NCI-H1436 (cell line): Measurements from ENCODE around the gene ZCCHC13.
"Not testable (repeated sequence)": the region's sequence is repeated elsewhere in the genome, so short reads cannot be mapped to it uniquely, and the experiment has no call there.

Source experiments
- DNase-seq: peaks from one replicate; lab custom pipeline; 2025; lab: John Stamatoyannopoulos, UW

Gene ZCCHC13

DNA sequence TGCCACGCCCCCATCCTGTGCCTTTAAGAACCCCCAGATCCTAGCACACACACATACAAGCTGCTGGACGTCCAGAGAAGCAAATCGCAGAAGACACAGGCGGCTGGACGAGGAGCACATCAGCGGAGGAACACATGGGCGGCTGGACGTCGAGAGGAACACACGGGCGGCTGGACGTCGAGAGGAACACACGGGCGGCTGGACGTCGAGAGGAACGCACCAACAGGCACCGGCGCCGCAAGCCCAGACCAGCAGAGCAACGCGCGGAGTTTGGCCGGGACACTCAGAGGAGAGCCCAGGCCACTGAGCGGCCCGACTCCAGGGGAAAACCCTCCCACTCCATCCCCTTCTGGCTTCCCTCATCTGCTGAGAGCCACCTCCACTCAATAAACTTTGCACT, 17.2 kb downstream of the ZCCHC13 start:
- DNase-seq = no peak

- DNase-seq = peak; percentile 16
Observed at GRCh38 chrX:74324131-74324530, 20.2 kb downstream of the ZCCHC13 start.

- peak; percentile 78 for DNase-seq
Observed at GRCh38 chrX:74325130-74326059, 21.4 kb downstream of the ZCCHC13 start.

- no peak for DNase-seq
Observed at GRCh38 chrX:74338852-74339251, 34.9 kb downstream of the ZCCHC13 start.

- DNase-seq = no peak
Observed at GRCh38 chrX:74340051-74340450, 36.1 kb downstream of the ZCCHC13 start.

DNA sequence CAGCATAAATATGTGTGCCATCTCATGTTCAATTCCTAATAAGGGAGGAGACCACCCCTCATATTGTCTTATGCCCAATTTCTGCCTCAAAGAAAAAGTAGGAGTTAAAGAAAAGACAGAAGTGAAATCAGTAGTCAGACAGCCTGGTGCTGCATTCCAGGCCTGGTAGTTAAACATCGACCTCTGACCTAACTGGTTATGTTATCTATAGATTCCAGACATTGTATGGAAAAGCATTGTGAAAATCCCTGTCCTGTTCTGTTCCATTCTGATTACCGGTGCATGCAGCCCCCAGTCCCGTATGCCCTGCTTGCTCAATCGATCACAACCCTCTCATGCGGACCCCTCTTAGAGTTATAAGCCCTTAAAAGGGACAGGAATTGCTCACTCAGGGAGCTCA, 38.2 kb downstream of the ZCCHC13 start:
- not testable (repeated sequence) for DNase-seq

GRCh38 chrX:74343343-74344279, 39.6 kb downstream of the ZCCHC13 start:
- DNase-seq = peak; percentile 85

GRCh38 chrX:74344280-74344622, 40.3 kb downstream of the ZCCHC13 start:
- no peak for DNase-seq

DNA sequence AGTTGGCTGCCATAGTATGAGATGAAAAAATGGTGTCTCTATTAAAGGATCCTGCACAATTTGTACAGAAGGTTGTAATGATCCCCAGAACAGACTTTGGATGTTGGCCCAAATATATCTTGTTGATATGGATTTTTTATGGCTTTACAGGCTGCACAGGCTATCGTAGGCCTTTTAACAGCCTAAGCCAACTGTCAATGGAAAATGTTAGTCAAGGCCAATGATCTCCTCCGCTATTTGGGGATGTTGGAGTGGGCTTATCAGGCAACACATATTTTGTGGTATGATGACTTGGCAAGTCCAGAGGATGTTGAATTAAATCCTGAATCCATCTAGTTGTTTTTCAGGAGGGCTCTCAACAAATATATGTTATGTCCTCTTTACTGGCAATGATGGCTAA, 42.1 kb downstream of the ZCCHC13 start:
- DNase-seq = no peak

- DNase-seq = no peak
Observed at GRCh38 chrX:74349387-74349786, 45.4 kb downstream of the ZCCHC13 start.

DNA sequence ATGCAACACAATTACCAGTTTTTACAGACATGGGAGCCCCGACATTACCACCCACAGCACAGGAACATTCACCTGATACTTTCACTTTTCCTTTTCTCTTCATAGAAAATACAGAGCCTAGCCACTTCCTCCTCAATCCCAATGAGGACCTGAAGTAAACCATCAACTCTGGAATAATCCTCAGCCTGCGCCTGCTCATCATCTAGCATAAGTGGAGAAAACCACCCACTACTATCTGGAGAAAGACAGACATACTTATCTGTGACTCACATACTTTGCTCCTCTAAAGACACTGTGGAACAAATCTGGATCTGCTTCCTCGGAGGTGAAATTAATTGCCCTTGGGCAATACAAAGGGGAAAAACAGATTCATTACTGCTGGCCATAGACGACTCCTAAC, 47.8 kb downstream of the ZCCHC13 start:
- DNase-seq = no peak

GRCh38 chrX:74353984-74354383, 50.0 kb downstream of the ZCCHC13 start:
- DNase-seq = no peak
